ENCODE results near the gene MFSD11.
A peak's percentile ranks its signal among the peaks of the same experiment; 100 is the strongest.
"Not testable (repeated sequence)": the region's sequence is repeated elsewhere in the genome, so short reads cannot be mapped to it uniquely, and the experiment has no call there.

Gene MFSD11

GRCh38 chr17:76745785-76746184 lies 7.9 kb downstream of the MFSD11 start:
- not testable (repeated sequence) for DNase-seq

- peak in 2 of 56 donors; percentile 20 for DNase-seq
These were observed 9.9 kb downstream of the MFSD11 start for GRCh38 chr17:76747716-76748363.

- no peak for DNase-seq
These were observed 10.7 kb downstream of the MFSD11 start for GRCh38 chr17:76748657-76749056.

- DNase-seq, result no peak
These were observed 13.6 kb downstream of the MFSD11 start for GRCh38 chr17:76751416-76751993.

GRCh38 chr17:76752006-76752405 lies 14.1 kb downstream of the MFSD11 start:
- DNase-seq, result no peak

GRCh38 chr17:76753061-76753961 lies 15.4 kb downstream of the MFSD11 start:
- DNase-seq, result no peak

GRCh38 chr17:76755285-76755684 lies 17.4 kb downstream of the MFSD11 start:
- DNase-seq, result no peak

GRCh38 chr17:76757256-76757655 lies 19.3 kb downstream of the MFSD11 start:
- DNase-seq, result no peak

GRCh38 chr17:76758570-76758969 lies 20.7 kb downstream of the MFSD11 start:
- DNase-seq, result no peak

GRCh38 chr17:76772842-76773525 lies 35.1 kb downstream of the MFSD11 start:
- no peak for DNase-seq

GRCh38 chr17:76775021-76775600 lies 37.2 kb downstream of the MFSD11 start:
- no peak for DNase-seq

- no peak for DNase-seq
These were observed 43.4 kb downstream of the MFSD11 start for GRCh38 chr17:76781056-76781982.

- no peak for DNase-seq
These were observed 45.2 kb downstream of the MFSD11 start for GRCh38 chr17:76783146-76783545.

GRCh38 chr17:76784926-76785325 lies 47.0 kb downstream of the MFSD11 start:
- no peak for DNase-seq

- DNase-seq, result not testable (repeated sequence)
These were observed 49.9 kb downstream of the MFSD11 start for GRCh38 chr17:76787866-76788265.

- DNase-seq, result no peak
These were observed 51.4 kb downstream of the MFSD11 start for GRCh38 chr17:76789235-76789788.

- DNase-seq, result peak in 24 of 56 donors; percentile 1 to 57 (median 20)
These were observed 53.4 kb downstream of the MFSD11 start for GRCh38 chr17:76791053-76791980.

- no peak for DNase-seq
These were observed 54.4 kb downstream of the MFSD11 start for GRCh38 chr17:76792348-76792747.

- DNase-seq, result no peak
These were observed 55.9 kb downstream of the MFSD11 start for GRCh38 chr17:76793775-76794174.
